ENCODE data around the gene MAP3K15.

MAP3K15 gene

GRCh38 chrX:19392078-19392477, 123.2 kb downstream of the MAP3K15 start:
- H3K4me3 ChIP-seq, result no peak overlapping the region
- H3K27me3 ChIP-seq, result no peaks in the 10 kb centered on the region
- H3K36me3 ChIP-seq, result no peaks in the 10 kb centered on the region
- intact Hi-C loops (cut with DNase I; ENCODE audit: low total_unique reads), result loop anchor here (10.0 kb wide), 1 partner anchor 1287 kb away; no protein-coding TSS in a partner anchor
- H3K4me1 ChIP-seq, result no peaks in the 10 kb centered on the region
- no peak for DNase-seq
- H3K27ac ChIP-seq, result no peak overlapping the region
- TF ChIP-seq CTCF (IDR thresholded peaks at IDR 0.05), result no peak
- no peaks in the 10 kb centered on the region for H3K9me3 ChIP-seq

- H3K27me3 ChIP-seq, result no peaks in the 10 kb centered on the region
- no peaks in the 10 kb centered on the region for H3K4me1 ChIP-seq
- H3K9me3 ChIP-seq, result peaks cover 0 to 7% (median 0%) of the 10 kb centered on the region in 3 donors
- DNase-seq, result no peak
- no peak overlapping the region for H3K4me3 ChIP-seq
- intact Hi-C loops (cut with DNase I; ENCODE audit: low total_unique reads), result no loop called here
- no peaks in the 10 kb centered on the region for H3K36me3 ChIP-seq
- H3K27ac ChIP-seq, result no peak overlapping the region
- TF ChIP-seq CTCF (IDR thresholded peaks at IDR 0.05), result no peak
Measured at GRCh38 chrX:19389227-19389845, 126.0 kb downstream of the MAP3K15 start.

GRCh38 chrX:19388741-19389140, 126.6 kb downstream of the MAP3K15 start:
- peaks cover 0 to 7% (median 0%) of the 10 kb centered on the region in 3 donors for H3K9me3 ChIP-seq
- H3K4me3 ChIP-seq, result no peak overlapping the region
- H3K27me3 ChIP-seq, result no peaks in the 10 kb centered on the region
- intact Hi-C loops (cut with DNase I; ENCODE audit: low total_unique reads), result no loop called here
- no peak overlapping the region for H3K27ac ChIP-seq
- DNase-seq, result no peak
- no peaks in the 10 kb centered on the region for H3K4me1 ChIP-seq
- no peaks in the 10 kb centered on the region for H3K36me3 ChIP-seq
- no peak for TF ChIP-seq CTCF (IDR thresholded peaks at IDR 0.05)

DNA sequence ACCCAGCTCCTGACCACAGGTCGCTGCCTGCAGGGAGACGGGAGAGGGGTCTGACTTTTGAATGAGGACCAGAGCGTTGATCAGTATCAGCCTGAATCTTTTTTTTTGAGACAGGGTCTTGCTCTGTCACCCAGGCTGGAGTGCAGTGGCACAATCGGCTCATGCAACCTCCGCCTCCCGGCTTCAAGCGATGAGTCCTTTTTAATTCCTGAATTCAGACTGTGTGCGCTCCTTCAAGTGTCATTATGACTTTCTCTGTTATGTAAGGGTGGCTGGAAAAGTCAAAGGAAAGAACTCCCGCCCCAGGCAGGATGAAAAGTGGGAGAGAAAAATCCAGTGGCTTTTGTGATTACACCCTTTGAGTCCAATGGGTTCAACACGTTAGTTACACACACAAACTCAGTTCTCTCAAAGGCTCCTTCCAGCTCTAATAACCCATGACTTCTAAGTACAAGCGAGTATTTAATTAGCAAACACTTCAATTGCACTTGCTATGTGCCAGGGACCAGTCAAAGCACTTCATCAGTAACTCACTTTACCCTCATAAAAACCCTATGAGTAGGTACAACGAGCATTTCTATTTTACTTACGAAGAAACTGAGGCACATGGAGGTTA, 127.1 kb downstream of the MAP3K15 start:
- Histone ChIP-seq H3K4me1 (no peaks in the 10 kb centered on the region), H3K36me3 (no peaks in the 10 kb centered on the region), H3K27ac (no peak overlapping the region), H3K4me3 (no peak overlapping the region), H3K9me3 (peaks cover 0 to 7% (median 0%) of the 10 kb centered on the region in 3 donors), H3K27me3 (no peaks in the 10 kb centered on the region)
- no peak for TF ChIP-seq CTCF (IDR thresholded peaks at IDR 0.05)
- intact Hi-C loops (cut with DNase I; ENCODE audit: low total_unique reads), result no loop called here
- DNase-seq, result no peak

DNA sequence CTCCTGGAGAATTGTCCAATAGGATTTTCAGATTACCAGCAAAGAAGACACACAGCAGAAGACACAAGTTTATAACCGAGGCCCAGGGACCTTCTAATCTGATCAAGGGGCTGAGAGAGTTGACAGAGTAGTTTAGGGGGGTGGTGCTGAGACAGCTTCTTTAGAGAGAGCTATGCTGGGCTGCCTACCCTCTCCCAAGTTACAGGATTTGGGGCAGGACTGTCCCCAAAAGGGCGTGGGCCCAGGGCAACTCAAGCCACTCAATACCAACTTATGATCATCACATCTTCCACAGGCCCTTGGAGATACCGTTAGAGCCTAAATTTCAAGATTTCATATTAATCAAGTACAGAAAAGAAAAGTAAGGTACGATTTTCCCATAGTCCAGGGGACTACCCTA, 128.6 kb downstream of the MAP3K15 start:
- Histone ChIP-seq H3K9me3 (peaks cover 0 to 7% (median 0%) of the 10 kb centered on the region in 3 donors), H3K36me3 (no peaks in the 10 kb centered on the region), H3K4me3 (no peak overlapping the region), H3K27me3 (no peaks in the 10 kb centered on the region), H3K4me1 (no peaks in the 10 kb centered on the region), H3K27ac (no peak overlapping the region)
- DNase-seq, result no peak
- TF ChIP-seq CTCF (IDR thresholded peaks at IDR 0.05), result no peak
- intact Hi-C loops (cut with DNase I; ENCODE audit: low total_unique reads), result no loop called here

All from tibial artery (tissue), 4 donors.